Measurements from ENCODE around the gene PRR20G.

DNA sequence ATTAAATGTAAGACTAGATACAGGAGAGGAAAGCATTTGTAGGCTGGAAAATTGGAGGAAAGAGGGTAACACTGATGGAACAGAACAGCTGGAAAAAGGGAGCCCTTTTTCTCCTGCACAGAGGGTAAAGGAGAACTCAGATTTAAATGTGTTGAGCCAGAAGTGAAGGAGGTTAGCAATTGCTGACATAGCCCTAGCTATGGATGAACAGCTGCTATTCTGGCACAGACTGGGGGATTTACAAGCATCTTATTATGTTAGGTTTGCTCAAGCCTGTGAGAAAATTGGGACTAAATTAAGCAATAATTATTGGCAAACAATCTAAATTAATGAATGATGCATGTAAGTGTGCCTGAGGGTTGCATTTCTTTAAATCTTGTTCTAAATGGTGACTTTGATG is 40.6 kb upstream of the PRR20G start:
- TF ChIP-seq CTCF (IDR thresholded peaks at IDR 0.05; ENCODE audit: extremely low read depth in 1 of 2, insufficient read depth in 1 of 2, low read depth in 1 of 2, low read length in 2 of 2) (no peak), EZH2 (IDR thresholded peaks at IDR 0.05; ENCODE audit: borderline replicate concordance, low read depth, low read length, severe bottlenecking) (no peak), POLR2A (IDR thresholded peaks at IDR 0.05; ENCODE audit: low read depth, low read length) (no peak), GATA2 (IDR thresholded peaks at IDR 0.05; ENCODE audit: insufficient read depth, insufficient read length, low read depth, low read length) (no peak), FOS (IDR thresholded peaks at IDR 0.05; ENCODE audit: borderline replicate concordance, insufficient read depth, low read length) (no peak)
